Thyroid gland (tissue), 4 donors: ENCODE results near the gene ERFE. TPM values are rescaled to one million over a fixed set of nuclear protein-coding genes. Genes with fewer than 3 reads are reported as not detected.
A peak's percentile ranks its signal among the peaks of the same experiment; 100 is the strongest.

Experiments
- DNase-seq, 2 donors: peaks; one replicate each; pipeline ENCODE4 v3.0.0-alpha.2; 2019
- H3K27ac ChIP-seq, 3 donors: fragments of 200-600 bp; sonication (generic); 1 replicate in 2 of 3; 2 replicates in 1 of 3; pipeline ENCODE4 v1.5.1; 2016 to 2019; ENCODE audit warnings: mild to moderate bottlenecking in 1 of 3, moderate library complexity in 1 of 3
- H3K27me3 ChIP-seq: fragments of 200-600 bp; sonication (generic); one replicate; pipeline ENCODE4 v1.5.1; 2019
- H3K36me3 ChIP-seq, 2 donors: fragments of 200-600 bp; sonication (generic); one replicate each; pipeline ENCODE4 v1.5.1; 2016 to 2019
- H3K4me1 ChIP-seq, 2 donors: fragments of 200-600 bp; sonication (generic); one replicate each; pipeline ENCODE4 v1.5.1; 2017 to 2019
- H3K4me3 ChIP-seq, 3 donors: fragments of 200-600 bp; sonication (generic); replicated peaks in 1 of 3; 1 replicate in 2 of 3; 2 replicates in 1 of 3; pipeline ENCODE4 v1.5.1; 2016; ENCODE audit warnings: mild to moderate bottlenecking in 1 of 3
- H3K9me3 ChIP-seq: fragments of 200-600 bp; sonication (generic); one replicate; pipeline ENCODE4 v1.5.1; 2017
- POLR2A ChIP-seq, 2 donors: fragments of 450-650 bp; IDR thresholded peaks; one replicate each; pipeline ENCODE4 v1.6.1; 2017; ENCODE audit warnings: antibody characterized with exemption in 2 of 2, mild to moderate bottlenecking in 2 of 2, moderate library complexity in 1 of 2
- whole genome bisulfite sequencing, 2 donors: methylation state at CpG; one replicate each; pipeline ENCODE4 v1.1.5; 2017; 5-methylcytosine and 5-hydroxymethylcytosine counted together
- intact Hi-C: fragments of 100-400 bp; cut with DNase I; formaldehyde crosslinking; loops from one replicate; pipeline ENCODE4 v1.15.1; 2023
- total RNA-seq, 4 donors: library from RNA; depleted of rRNA; stranded (reverse); fragments of >200 nt; gene quantifications; one replicate each; pipeline ENCODE4 v1.2.3, GENCODE V29; 2016
- TF ChIP-seq, protein P1 (sequence below), 6 experiments: fragments of 200-600 bp in 3 of 6; fragments of 450-650 bp in 3 of 6; sonication (generic) in 3 of 6; IDR thresholded peaks; one replicate each; pipeline ENCODE4 v1.5.1; 2016 to 2019; ENCODE audit warnings: antibody characterized with exemption in 6 of 6, mild to moderate bottlenecking in 2 of 6, inconsistent platforms in 1 of 6, moderate library complexity in 1 of 6

ERFE gene
- total RNA-seq, 4 donors from 2014 or later = 2.8 to 15.3 (median 5.8) TPM

DNA sequence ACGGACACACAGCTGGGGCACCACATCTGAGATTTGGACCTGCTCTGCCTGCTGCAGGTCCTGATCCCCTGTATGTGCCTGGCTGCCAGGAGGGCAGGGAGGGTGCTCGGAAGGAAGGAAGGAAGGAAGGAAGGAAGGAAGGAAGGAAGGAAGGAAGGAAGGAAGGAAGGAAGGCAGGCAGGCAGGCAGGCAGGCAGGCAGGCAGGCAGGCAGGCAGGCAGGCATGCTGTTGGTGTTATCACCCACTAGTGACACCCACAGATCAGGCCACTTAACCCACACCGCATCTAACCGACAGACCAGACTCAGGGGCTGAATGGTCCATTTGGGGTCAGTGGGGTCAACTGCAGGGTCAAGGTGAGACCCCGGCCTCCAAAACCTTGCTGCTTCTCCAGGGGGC lies 14.5 kb upstream of the ERFE start:
- no peak for DNase-seq
- Histone ChIP-seq H3K4me1 (peaks cover 7 to 30% of the 10 kb centered on the region in 2 donors), H3K36me3 (no peaks in the 10 kb centered on the region), H3K9me3 (no peaks in the 10 kb centered on the region), H3K4me3 (no peak overlapping the region), H3K27me3 (no peaks in the 10 kb centered on the region), H3K27ac (no peak overlapping the region)
- no peak for TF ChIP-seq POLR2A (IDR thresholded peaks at IDR 0.05)
- TF ChIP-seq, protein P1, sequence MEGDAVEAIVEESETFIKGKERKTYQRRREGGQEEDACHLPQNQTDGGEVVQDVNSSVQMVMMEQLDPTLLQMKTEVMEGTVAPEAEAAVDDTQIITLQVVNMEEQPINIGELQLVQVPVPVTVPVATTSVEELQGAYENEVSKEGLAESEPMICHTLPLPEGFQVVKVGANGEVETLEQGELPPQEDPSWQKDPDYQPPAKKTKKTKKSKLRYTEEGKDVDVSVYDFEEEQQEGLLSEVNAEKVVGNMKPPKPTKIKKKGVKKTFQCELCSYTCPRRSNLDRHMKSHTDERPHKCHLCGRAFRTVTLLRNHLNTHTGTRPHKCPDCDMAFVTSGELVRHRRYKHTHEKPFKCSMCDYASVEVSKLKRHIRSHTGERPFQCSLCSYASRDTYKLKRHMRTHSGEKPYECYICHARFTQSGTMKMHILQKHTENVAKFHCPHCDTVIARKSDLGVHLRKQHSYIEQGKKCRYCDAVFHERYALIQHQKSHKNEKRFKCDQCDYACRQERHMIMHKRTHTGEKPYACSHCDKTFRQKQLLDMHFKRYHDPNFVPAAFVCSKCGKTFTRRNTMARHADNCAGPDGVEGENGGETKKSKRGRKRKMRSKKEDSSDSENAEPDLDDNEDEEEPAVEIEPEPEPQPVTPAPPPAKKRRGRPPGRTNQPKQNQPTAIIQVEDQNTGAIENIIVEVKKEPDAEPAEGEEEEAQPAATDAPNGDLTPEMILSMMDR (IDR thresholded peaks at IDR 0.05) = no peak
- WGBS, 2 donors = 85 to 90% methylated on average over 4 to 5 of the region's 5 CpGs
- intact Hi-C loops = no loop called here

DNA sequence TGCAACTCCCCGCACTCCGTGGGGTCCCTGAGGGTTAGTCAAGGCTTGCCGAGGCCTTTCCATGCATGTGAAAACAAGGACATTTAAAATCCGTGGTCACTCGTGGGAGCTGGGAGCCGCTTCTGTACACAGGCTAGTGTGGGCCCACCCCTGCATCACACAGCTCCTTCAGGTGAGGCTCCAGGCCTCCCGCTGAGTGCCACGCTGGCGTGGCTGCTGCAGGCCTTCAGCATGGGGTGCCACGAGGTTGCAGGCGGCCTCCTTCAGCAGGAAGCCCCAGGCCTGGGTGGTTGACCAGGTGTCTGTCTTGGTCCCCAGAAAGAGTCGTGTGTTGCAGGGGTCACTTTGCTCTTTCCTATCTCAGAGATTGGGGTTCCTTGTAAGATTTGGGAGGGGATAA lies 13.7 kb upstream of the ERFE start:
- 87 to 100% methylated on average over 2 to 5 of the region's 12 CpGs for WGBS, 2 donors
- Histone ChIP-seq H3K36me3 (no peaks in the 10 kb centered on the region), H3K4me1 (peaks cover 7 to 28% of the 10 kb centered on the region in 2 donors), H3K4me3 (no peak overlapping the region), H3K9me3 (no peaks in the 10 kb centered on the region), H3K27ac (no peak overlapping the region), H3K27me3 (no peaks in the 10 kb centered on the region)
- intact Hi-C loops = no loop called here
- no peak for TF ChIP-seq POLR2A (IDR thresholded peaks at IDR 0.05)
- TF ChIP-seq, protein P1 (IDR thresholded peaks at IDR 0.05) = no peak
- DNase-seq = no peak

DNA sequence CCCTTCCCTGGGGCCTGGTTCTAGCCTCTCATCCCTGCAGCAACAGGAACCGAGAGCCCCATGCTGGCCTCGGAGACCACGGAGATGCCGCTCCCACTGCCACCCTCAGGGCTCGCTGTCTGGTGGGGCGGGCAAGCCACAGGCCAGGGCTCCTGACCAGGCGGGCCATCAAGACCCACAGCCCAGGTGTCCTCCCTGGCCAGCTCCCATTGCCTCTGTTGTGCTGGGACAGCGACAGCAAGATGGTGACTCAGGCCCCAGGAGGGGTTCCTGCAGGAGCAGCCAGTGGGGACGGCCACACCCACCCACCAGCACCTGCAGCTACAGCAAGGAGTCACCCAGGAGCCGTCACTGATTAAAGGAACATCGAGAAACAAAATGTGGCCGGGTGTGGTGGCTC lies 12.9 kb upstream of the ERFE start:
- 95 to 100% methylated on average over 3 to 10 of the region's 12 CpGs for WGBS, 2 donors
- TF ChIP-seq POLR2A (IDR thresholded peaks at IDR 0.05) = no peak
- TF ChIP-seq, protein P1 (IDR thresholded peaks at IDR 0.05) = no peak
- no peak for DNase-seq
- no peak overlapping the region for H3K27ac ChIP-seq
- H3K4me3 ChIP-seq = no peak overlapping the region
- intact Hi-C loops = no loop called here
- peaks cover 7 to 28% of the 10 kb centered on the region in 2 donors for H3K4me1 ChIP-seq
- H3K36me3 ChIP-seq = no peaks in the 10 kb centered on the region
- H3K27me3 ChIP-seq = no peaks in the 10 kb centered on the region
- no peaks in the 10 kb centered on the region for H3K9me3 ChIP-seq

GRCh38 chr2:238146884-238147544 lies 11.8 kb upstream of the ERFE start:
- Histone ChIP-seq H3K9me3 (no peaks in the 10 kb centered on the region), H3K4me1 (peaks cover 7 to 24% of the 10 kb centered on the region in 2 donors), H3K27ac (peak overlapping the region; percentile 30 to 61 (median 39)), H3K36me3 (no peaks in the 10 kb centered on the region), H3K4me3 (no peak overlapping the region), H3K27me3 (no peaks in the 10 kb centered on the region)
- intact Hi-C loops = no loop called here
- 38 to 43% methylated on average over 9 to 13 of the region's 13 CpGs for WGBS, 2 donors
- no peak for TF ChIP-seq POLR2A (IDR thresholded peaks at IDR 0.05)
- TF ChIP-seq, protein P1 (IDR thresholded peaks at IDR 0.05) = no peak
- peak; percentile 85 to 86 for DNase-seq

GRCh38 chr2:238148981-238149380 lies 9.8 kb upstream of the ERFE start:
- intact Hi-C loops = no loop called here
- WGBS, 2 donors = 96 to 97% methylated on average over 9 to 13 of the region's 15 CpGs
- H3K27me3 ChIP-seq = no peaks in the 10 kb centered on the region
- H3K27ac ChIP-seq = no peak overlapping the region
- H3K4me3 ChIP-seq = no peak overlapping the region
- peaks cover 7 to 16% of the 10 kb centered on the region in 2 donors for H3K4me1 ChIP-seq
- H3K36me3 ChIP-seq = no peaks in the 10 kb centered on the region
- H3K9me3 ChIP-seq = no peaks in the 10 kb centered on the region
- no peak for TF ChIP-seq POLR2A (IDR thresholded peaks at IDR 0.05)
- TF ChIP-seq, protein P1 (IDR thresholded peaks at IDR 0.05) = no peak
- DNase-seq = no peak
